ENCODE measurements around the gene PBX3. TPM values are rescaled to one million over a fixed set of nuclear protein-coding genes. Genes with fewer than 3 reads are reported as not detected.

Gene PBX3
- total and polyA plus RNA-seq, 2 of the 13 experiments (the other 11 are each of a cell fraction or from before 2014, with no cell fraction given), result 6.0 to 11.2 TPM

GRCh38 chr9:125739436-125739835 lies 7.7 kb upstream of the PBX3 start:
- FAIRE-seq (no peak), ATAC-seq (no peak), DNase-seq (ENCODE audit: low spot score) (no peak)
- H3K9ac ChIP-seq (ENCODE audit: insufficient read depth, low read depth, low read length), result no peak overlapping the region
- no peak overlapping the region for H3K27ac ChIP-seq (ENCODE audit: extremely low read length, insufficient read depth, low read length)
- no peaks in the 10 kb centered on the region for H4K20me1 ChIP-seq (ENCODE audit: insufficient read depth, low read length)
- H3K4me3 ChIP-seq (replicated peaks in 1 of 3; ENCODE audit: insufficient read depth in 1 of 3, low read depth in 2 of 3, low read length in 3 of 3), result no peak overlapping the region
- H3K4me2 ChIP-seq (ENCODE audit: low read depth, low read length), result no peak overlapping the region
- intact Hi-C loops (cut with micrococcal nuclease; ENCODE audit: unreplicated experiment), result no loop called here
- H3K36me3 ChIP-seq (replicated peaks in 1 of 2; ENCODE audit: control insufficient read depth in 1 of 2, insufficient read depth in 2 of 2, low read length in 2 of 2), result no peaks in the 10 kb centered on the region
- ChIA-PET POLR2A (no interaction called here), CTCF (ENCODE audit: low intra/inter-chr PET ratio, low total read pairs) (no interaction called here)
- H3K79me2 ChIP-seq (ENCODE audit: insufficient read depth, low read length), result no peaks in the 10 kb centered on the region
- no peak for TF ChIP-seq ZNF33B (CRISPR knock-in tag; IDR thresholded peaks at IDR 0.05)
- TF ChIP-seq ZFX (CRISPR knock-in tag; IDR thresholded peaks at IDR 0.05; ENCODE audit: low read depth), result no peak
- TF ChIP-seq GATAD2A (CRISPR knock-in tag; IDR thresholded peaks at IDR 0.05), result no peak
- TF ChIP-seq ZNF790 (CRISPR knock-in tag; IDR thresholded peaks at IDR 0.05; ENCODE audit: borderline replicate concordance), result no peak
- TF ChIP-seq, protein P1, sequence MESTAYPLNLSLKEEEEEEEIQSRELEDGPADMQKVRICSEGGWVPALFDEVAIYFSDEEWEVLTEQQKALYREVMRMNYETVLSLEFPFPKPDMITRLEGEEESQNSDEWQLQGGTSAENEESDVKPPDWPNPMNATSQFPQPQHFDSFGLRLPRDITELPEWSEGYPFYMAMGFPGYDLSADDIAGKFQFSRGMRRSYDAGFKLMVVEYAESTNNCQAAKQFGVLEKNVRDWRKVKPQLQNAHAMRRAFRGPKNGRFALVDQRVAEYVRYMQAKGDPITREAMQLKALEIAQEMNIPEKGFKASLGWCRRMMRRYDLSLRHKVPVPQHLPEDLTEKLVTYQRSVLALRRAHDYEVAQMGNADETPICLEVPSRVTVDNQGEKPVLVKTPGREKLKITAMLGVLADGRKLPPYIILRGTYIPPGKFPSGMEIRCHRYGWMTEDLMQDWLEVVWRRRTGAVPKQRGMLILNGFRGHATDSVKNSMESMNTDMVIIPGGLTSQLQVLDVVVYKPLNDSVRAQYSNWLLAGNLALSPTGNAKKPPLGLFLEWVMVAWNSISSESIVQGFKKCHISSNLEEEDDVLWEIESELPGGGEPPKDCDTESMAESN (CRISPR knock-in tag; conservative IDR thresholded peaks at IDR 0.05), result no peak
- no peak for TF ChIP-seq ZNF83 (CRISPR knock-in tag; IDR thresholded peaks at IDR 0.05; ENCODE audit: borderline replicate concordance)
- TF ChIP-seq ZNF24 (IDR thresholded peaks at IDR 0.05), result no peak
- TF ChIP-seq NCOR1 (IDR thresholded peaks at IDR 0.05; ENCODE audit: borderline replicate concordance, low read length), result no peak
- no peak for TF ChIP-seq HINFP (CRISPR knock-in tag; IDR thresholded peaks at IDR 0.05; ENCODE audit: low read depth)
- TF ChIP-seq ZNF891 (CRISPR knock-in tag; IDR thresholded peaks at IDR 0.05), result no peak
- no peak for TF ChIP-seq ZNF329 (CRISPR knock-in tag; IDR thresholded peaks at IDR 0.05; ENCODE audit: low read depth)
- no peak for TF ChIP-seq FOXP1 (IDR thresholded peaks at IDR 0.05)
- TF ChIP-seq FOXP1 (CRISPR knock-in tag; IDR thresholded peaks at IDR 0.05), result no peak
- TF ChIP-seq ZNF644 (CRISPR knock-in tag; IDR thresholded peaks at IDR 0.05; ENCODE audit: low read depth), result no peak
- TF ChIP-seq GPN1 (CRISPR knock-in tag; IDR thresholded peaks at IDR 0.05; ENCODE audit: borderline replicate concordance), result no peak
- no peak for TF ChIP-seq TBL1XR1 (IDR thresholded peaks at IDR 0.05; ENCODE audit: borderline replicate concordance, low read length, partially characterized antibody)
- TF ChIP-seq TFAP4 (IDR thresholded peaks at IDR 0.05; ENCODE audit: borderline replicate concordance, low read depth), result no peak
- no peak for TF ChIP-seq FOXO4 (CRISPR knock-in tag; conservative IDR thresholded peaks at IDR 0.05)
- no peak for TF ChIP-seq MTERF4 (CRISPR knock-in tag; IDR thresholded peaks at IDR 0.05)
- TF ChIP-seq SP140L (CRISPR knock-in tag; IDR thresholded peaks at IDR 0.05; ENCODE audit: borderline replicate concordance), result no peak
- TF ChIP-seq ZNF878 (CRISPR knock-in tag; IDR thresholded peaks at IDR 0.05), result no peak
- H3K9me3 ChIP-seq (ENCODE audit: low read length), result no peaks in the 10 kb centered on the region
- no TSS peak for BruUV-seq (replicated peaks)
- no peaks in the 10 kb centered on the region; a peak in 1 of 5 replicates for H3K27me3 ChIP-seq (ENCODE audit: control insufficient read depth in 1 of 2, insufficient read depth in 2 of 2, low read length in 2 of 2)
- H2AFZ ChIP-seq (ENCODE audit: low read length), result no peak overlapping the region
- in situ Hi-C loops (cut with HindIII; ENCODE audit: extremely low pct_ligation_motif_present, low pct_unique_long_range_greater_than_20kb), result no loop called here
- 5% methylated on average over 2 of the region's 3 CpGs for WGBS (ENCODE audit: low lambda C conversion rate)
- no peaks in the 10 kb centered on the region for H3K4me1 ChIP-seq (ENCODE audit: insufficient read depth, low read length)

Data from HepG2 (cell line).